Progenitor cell of endocrine pancreas (in vitro differentiated cells): ENCODE measurements around the gene MEST. TPM values are rescaled to one million over a fixed set of nuclear protein-coding genes. Genes with fewer than 3 reads are reported as not detected.
"Not testable (repeated sequence)": the region's sequence is repeated elsewhere in the genome, so short reads cannot be mapped to it uniquely, and the experiment has no call there.

Experiments
- DNase-seq: peaks from one replicate; pipeline ENCODE4 v3.0.0; 2021; ENCODE audit warnings: low spot score; ENCODE audit not compliant: unreplicated experiment
- H3K27ac Mint-ChIP-seq: 2 replicates; pipeline ENCODE4 v1.8.0; 2021; ENCODE audit warnings: mild to moderate bottlenecking, moderate library complexity, mixed read lengths
- H3K27me3 Mint-ChIP-seq: 2 replicates; pipeline ENCODE4 v1.8.0; 2021; ENCODE audit warnings: mixed read lengths
- H3K36me3 Mint-ChIP-seq: 2 replicates; pipeline ENCODE4 v1.8.0; 2022; ENCODE audit warnings: mixed read lengths; ENCODE audit not compliant: insufficient read depth
- H3K4me1 Mint-ChIP-seq: 2 replicates; pipeline ENCODE4 v1.8.0; 2021; ENCODE audit warnings: low read depth, mixed read lengths
- H3K4me3 Mint-ChIP-seq: 2 replicates; pipeline ENCODE4 v1.8.0; 2021; ENCODE audit warnings: low read depth, mild to moderate bottlenecking, moderate library complexity, mixed read lengths
- H3K9me3 Mint-ChIP-seq: 2 replicates; pipeline ENCODE4 v1.8.0; 2021; ENCODE audit warnings: low read depth, mixed read lengths
- CTCF ChIP-seq: fragments of 200-600 bp; sonication (generic); IDR thresholded peaks from one replicate; pipeline ENCODE4 v1.5.0; 2021; ENCODE audit warnings: antibody characterized with exemption, mild to moderate bottlenecking; ENCODE audit not compliant: unreplicated experiment
- total RNA-seq: library from RNA; stranded (reverse); gene quantifications from 2 replicates; pipeline ENCODE4 v1.2.1, GENCODE V29; 2021

Gene MEST
- total RNA-seq, 1 donor from 2014 or later, result 628 TPM

- peaks cover 35% of the 10 kb centered on the region for H3K36me3 Mint-ChIP-seq
- no peak for DNase-seq
- no peak for TF ChIP-seq CTCF
- H3K27ac Mint-ChIP-seq, result no peak overlapping the region
- H3K9me3 Mint-ChIP-seq, result no peaks in the 10 kb centered on the region
- no peaks in the 10 kb centered on the region for H3K4me1 Mint-ChIP-seq
- H3K27me3 Mint-ChIP-seq, result no peaks in the 10 kb centered on the region
- H3K4me3 Mint-ChIP-seq, result no peak overlapping the region
Observed at GRCh38 chr7:130505753-130506152, 13.9 kb downstream of the MEST start.

- Mint-ChIP-seq H3K9me3 (no peaks in the 10 kb centered on the region), H3K4me1 (no peaks in the 10 kb centered on the region), H3K36me3 (peaks cover 31% of the 10 kb centered on the region), H3K27me3 (no peaks in the 10 kb centered on the region), H3K4me3 (no peak overlapping the region), H3K27ac (no peak overlapping the region)
- no peak for DNase-seq
- TF ChIP-seq CTCF, result no peak
Observed at GRCh38 chr7:130506358-130506757, 14.5 kb downstream of the MEST start.

GRCh38 chr7:130512038-130512437 is 20.2 kb downstream of the MEST start:
- H3K4me3 Mint-ChIP-seq, H3K27ac Mint-ChIP-seq, H3K4me1 Mint-ChIP-seq, DNase-seq, H3K27me3 Mint-ChIP-seq, H3K9me3 Mint-ChIP-seq: not testable (repeated sequence)
- H3K36me3 Mint-ChIP-seq, result peaks cover 11% of the 10 kb centered on the region

- TF ChIP-seq CTCF, result no peak
Observed at GRCh38 chr7:130513447-130513846, 21.6 kb downstream of the MEST start.

GRCh38 chr7:130515315-130516040 is 23.6 kb downstream of the MEST start:
- H3K4me1 Mint-ChIP-seq, result peaks cover 1% of the 10 kb centered on the region
- H3K36me3 Mint-ChIP-seq, result no peaks in the 10 kb centered on the region
- H3K4me3 Mint-ChIP-seq, result no peak overlapping the region
- no peaks in the 10 kb centered on the region for H3K9me3 Mint-ChIP-seq
- no peaks in the 10 kb centered on the region for H3K27me3 Mint-ChIP-seq
- DNase-seq, result no peak
- TF ChIP-seq CTCF, result no peak
- H3K27ac Mint-ChIP-seq, result no peak overlapping the region

More at GRCh38 chr7:130513447-130513846, 21.6 kb downstream of the MEST start:
- no peaks in the 10 kb centered on the region for H3K9me3 Mint-ChIP-seq
- no peak for DNase-seq
- peaks cover 1% of the 10 kb centered on the region for H3K4me1 Mint-ChIP-seq
- no peak overlapping the region for H3K4me3 Mint-ChIP-seq
- peaks cover 3% of the 10 kb centered on the region for H3K36me3 Mint-ChIP-seq
- H3K27ac Mint-ChIP-seq, result no peak overlapping the region
- no peaks in the 10 kb centered on the region for H3K27me3 Mint-ChIP-seq
